ENCODE measurements around the gene GAGE10. TPM values are rescaled to one million over a fixed set of nuclear protein-coding genes. Genes with fewer than 3 reads are reported as not detected.

The GAGE10 gene
- total RNA-seq, 1 experiment from 2014 or later: not detected

DNA sequence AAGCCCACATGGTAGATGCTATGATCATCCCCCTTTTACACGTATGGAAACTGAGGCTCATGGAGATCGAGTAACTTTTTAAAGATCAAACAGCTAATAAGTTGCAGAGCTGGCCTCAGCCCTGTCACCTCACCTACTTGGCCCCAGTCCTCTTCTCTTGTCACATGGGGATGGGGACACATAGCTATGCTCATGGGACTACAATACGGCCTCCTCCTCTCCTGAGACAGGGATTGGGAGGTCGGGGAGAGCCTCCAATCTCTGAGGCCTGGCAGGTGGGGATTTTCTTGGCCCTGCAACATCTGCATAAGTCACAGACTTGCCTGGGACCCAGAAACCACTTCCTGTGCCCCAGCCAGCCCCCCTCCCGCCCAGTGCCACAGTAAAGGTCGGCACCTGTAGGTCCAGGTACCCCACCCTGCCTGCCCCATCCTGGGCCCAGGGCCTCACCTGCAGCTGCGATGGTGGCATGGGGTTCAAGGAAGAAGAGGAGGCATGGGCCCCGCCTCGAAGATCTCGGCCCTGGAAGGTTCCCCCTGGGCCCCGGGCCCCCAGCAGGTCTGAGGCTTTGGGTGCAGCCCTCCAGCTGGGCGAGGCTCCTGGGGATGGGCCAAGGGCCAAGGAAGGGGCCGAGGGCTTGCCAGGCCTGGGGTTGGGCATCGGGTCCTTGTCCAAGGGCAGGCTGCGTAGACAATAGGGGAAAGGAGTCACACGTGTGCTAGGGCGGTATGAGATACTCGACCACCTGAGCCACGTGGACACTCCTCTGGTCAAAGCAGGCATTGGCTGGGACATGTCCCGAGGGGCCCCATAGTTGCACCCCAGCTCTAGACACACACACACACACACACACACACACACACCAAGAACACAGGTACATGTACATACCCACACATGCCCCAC, 45.3 kb upstream of the GAGE10 start:
- ATAC-seq (no peak), DNase-seq (ENCODE audit: low read depth, low spot score) (no peak)
- intact Hi-C loops (cut with micrococcal nuclease): no loop called here
- CTCF ChIA-PET: no interaction called here
- Histone ChIP-seq H3K4me2 (ENCODE audit: low read length) (no peak overlapping the region), H3K36me3 (ENCODE audit: control insufficient read depth in 1 of 2, insufficient read depth in 2 of 2, low read length in 2 of 2) (no peaks in the 10 kb centered on the region), H3K79me2 (ENCODE audit: insufficient read depth, low read length) (no peaks in the 10 kb centered on the region), H4K20me1 (ENCODE audit: insufficient read depth) (no peaks in the 10 kb centered on the region), H3K27me3 (ENCODE audit: insufficient read depth, low read length) (no peaks in the 10 kb centered on the region), H3K4me3 (replicated peaks in 1 of 2; ENCODE audit: low read depth in 1 of 2, low read length in 2 of 2) (no peak overlapping the region), H3K9ac (ENCODE audit: low read length) (no peak overlapping the region), H3K9me2 (ENCODE audit: insufficient read depth) (no peaks in the 10 kb centered on the region), H3K27ac (ENCODE audit: low read depth, low read length) (no peak overlapping the region), H2AFZ (ENCODE audit: low read depth, low read length, poor library complexity, severe bottlenecking) (no peak overlapping the region), H3K9me3 (ENCODE audit: control insufficient read depth in 1 of 2, insufficient read depth in 1 of 2, low read depth in 1 of 2, low read length in 2 of 2) (no peaks in the 10 kb centered on the region), H3K4me1 (ENCODE audit: control insufficient read depth in 1 of 2, insufficient read depth in 2 of 2, low read length in 2 of 2) (no peaks in the 10 kb centered on the region)
- BruUV-seq (replicated peaks): no TSS peak
- POLR2A ChIA-PET: interaction anchor here (1.0 kb wide), 1 partner anchor 11 kb away, joined by 3 read pairs; no protein-coding TSS in a partner anchor
- RAD21 ChIA-PET (ENCODE audit: low non-redundant PET in 1 of 2, low total read pairs in 2 of 2, uncharacterized antibody in 2 of 2, unreplicated experiment in 2 of 2): no interaction called here
- TF ChIP-seq POLR2A (IDR thresholded peaks at IDR 0.05; ENCODE audit: borderline replicate concordance, extremely low read depth, insufficient read depth, insufficient read length): no peak
- TF ChIP-seq, protein P1, sequence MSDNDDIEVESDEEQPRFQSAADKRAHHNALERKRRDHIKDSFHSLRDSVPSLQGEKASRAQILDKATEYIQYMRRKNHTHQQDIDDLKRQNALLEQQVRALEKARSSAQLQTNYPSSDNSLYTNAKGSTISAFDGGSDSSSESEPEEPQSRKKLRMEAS (IDR thresholded peaks at IDR 0.05): no peak
- no peak for TF ChIP-seq SRF (IDR thresholded peaks at IDR 0.05; ENCODE audit: low read depth)
- TF ChIP-seq POLR2AphosphoS5 (IDR thresholded peaks at IDR 0.05; ENCODE audit: low read depth, low read length): no peak
- no peak for TF ChIP-seq TCF7L2 (IDR thresholded peaks at IDR 0.05; ENCODE audit: borderline replicate concordance, extremely low read depth, insufficient read depth, insufficient read length)
- no peak for TF ChIP-seq ELF1 (IDR thresholded peaks at IDR 0.05; ENCODE audit: borderline replicate concordance, low read depth)
- no peak for TF ChIP-seq YY1 (IDR thresholded peaks at IDR 0.05; ENCODE audit: extremely low read depth, insufficient replicate concordance, low read depth, low read length)
- no peak for TF ChIP-seq SIN3A (IDR thresholded peaks at IDR 0.05; ENCODE audit: low read depth)
- TF ChIP-seq RAD21 (IDR thresholded peaks at IDR 0.05; ENCODE audit: low read depth): no peak
- TF ChIP-seq EZH2phosphoT487 (IDR thresholded peaks at IDR 0.05; ENCODE audit: borderline replicate concordance): no peak
- TF ChIP-seq, protein P2, sequence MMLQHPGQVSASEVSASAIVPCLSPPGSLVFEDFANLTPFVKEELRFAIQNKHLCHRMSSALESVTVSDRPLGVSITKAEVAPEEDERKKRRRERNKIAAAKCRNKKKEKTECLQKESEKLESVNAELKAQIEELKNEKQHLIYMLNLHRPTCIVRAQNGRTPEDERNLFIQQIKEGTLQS (IDR thresholded peaks at IDR 0.05): no peak
- TF ChIP-seq EGR1 (IDR thresholded peaks at IDR 0.05; ENCODE audit: low read depth): no peak
